Stimulated activated CD4-positive, alpha-beta T cell treated with anti-CD3 and anti-CD28 coated beads, Interleukin-4, amount 100 ng/mL, for 4 hours (primary cell): ENCODE measurements around the gene GUCY1A2.
"Not testable (repeated sequence)": the region's sequence is repeated elsewhere in the genome, so short reads cannot be mapped to it uniquely, and the experiment has no call there.

ENCODE experiments used
- DNase-seq, 2 experiments: peaks; one replicate each; pipeline ENCODE4 v3.0.0-alpha.2; 2020

Gene GUCY1A2

DNA sequence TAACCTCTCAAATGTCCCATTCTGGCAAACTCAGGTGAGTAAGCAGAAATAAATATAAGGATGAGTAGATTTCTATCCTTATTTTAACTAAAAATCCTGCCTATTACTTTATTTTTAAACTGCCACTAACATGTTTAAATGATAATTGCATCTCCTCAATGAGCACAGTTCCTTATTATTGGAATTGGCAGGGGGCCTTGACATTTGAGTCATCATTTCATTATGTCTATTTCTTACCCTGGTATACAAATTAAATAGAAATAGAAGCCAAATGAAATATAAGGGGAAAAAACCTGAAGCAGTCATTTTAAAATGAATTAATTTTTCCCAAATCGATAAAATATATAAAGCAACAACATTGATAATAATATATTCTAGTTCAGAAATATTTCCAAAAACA lies 81.2 kb downstream of the GUCY1A2 start:
- DNase-seq = no peak

DNA sequence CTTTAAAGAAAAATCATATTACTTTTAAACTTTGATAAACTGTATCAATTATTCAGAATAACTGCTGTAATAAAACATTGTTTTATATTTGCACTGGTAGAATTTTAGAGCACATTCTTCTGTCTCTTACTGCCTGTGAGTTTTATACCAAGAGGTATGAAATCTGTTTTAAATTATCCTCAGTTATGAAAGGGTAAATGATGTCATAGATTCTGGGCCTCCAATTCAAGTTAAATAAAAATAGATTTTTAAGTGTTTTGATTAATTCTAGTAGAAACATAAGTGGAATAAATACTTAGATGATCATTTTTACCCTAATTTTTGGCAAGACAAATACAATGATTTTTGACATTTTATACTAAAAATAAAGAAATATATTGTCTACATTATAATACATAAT lies 93.0 kb downstream of the GUCY1A2 start:
- DNase-seq = no peak

DNA sequence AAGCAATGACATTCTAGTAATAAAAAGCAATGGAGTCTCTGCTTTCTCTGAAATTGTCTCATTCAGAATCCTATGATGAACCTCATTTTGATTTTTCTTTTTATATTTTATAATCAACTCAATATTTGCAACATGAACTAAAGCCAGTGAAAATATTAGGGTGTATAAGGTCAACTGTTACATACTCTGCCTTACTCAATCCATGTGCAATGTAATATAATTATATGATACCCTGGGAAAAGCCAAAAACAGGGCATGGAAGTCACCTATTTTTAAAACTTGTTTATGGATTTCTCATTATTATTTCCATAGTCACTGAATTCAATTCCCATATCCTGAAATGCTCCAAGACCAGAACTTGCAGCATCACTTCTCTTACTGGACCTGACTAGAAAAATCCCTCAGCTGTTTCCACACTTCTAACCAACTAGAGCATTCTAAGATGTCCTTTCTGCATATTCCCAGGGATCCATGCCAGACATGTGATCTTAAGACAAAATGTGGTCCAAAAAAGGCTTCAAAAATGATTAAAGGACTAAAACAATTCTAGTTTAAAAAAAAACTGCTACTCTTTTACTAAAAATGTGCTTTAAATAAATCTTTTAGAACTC lies 97.3 kb downstream of the GUCY1A2 start:
- DNase-seq = no peak

DNA sequence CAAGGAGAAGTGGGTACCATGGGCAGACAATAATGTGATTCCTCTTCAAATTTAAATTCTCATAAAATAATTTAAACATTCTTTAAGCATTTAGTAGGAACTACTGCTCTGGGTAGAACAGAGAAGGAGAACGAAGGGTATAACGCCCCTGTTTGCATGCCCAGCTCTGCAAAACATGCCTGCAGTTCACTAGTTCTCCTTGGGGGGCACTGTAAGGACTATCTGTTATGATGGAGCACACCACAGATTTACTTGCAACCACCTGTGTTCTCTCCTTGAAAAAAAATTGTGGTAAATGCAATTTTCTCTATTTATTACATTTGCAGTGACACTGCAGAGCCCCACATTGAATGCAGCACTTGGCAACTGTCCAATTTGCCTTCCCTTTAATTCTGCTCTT lies 100.3 kb downstream of the GUCY1A2 start:
- no peak for DNase-seq

DNA sequence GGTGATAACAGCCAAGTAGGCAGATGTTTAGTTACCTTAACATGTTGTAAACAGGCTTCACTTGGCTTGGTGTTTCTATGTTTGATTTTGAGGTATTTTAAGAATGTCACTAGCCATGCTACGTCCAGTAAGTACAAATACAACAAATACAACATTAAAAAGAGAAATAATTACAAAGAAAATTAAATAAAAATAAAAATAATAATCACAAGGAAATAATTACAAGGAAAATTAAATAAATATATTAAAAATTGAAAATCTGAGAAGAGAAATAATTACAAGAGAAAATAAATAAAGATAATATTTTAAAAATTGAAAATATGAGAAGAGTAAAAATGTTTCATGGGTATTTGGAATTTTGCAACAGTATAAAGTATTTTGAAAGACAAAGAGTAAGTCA lies 103.9 kb downstream of the GUCY1A2 start:
- no peak for DNase-seq

DNA sequence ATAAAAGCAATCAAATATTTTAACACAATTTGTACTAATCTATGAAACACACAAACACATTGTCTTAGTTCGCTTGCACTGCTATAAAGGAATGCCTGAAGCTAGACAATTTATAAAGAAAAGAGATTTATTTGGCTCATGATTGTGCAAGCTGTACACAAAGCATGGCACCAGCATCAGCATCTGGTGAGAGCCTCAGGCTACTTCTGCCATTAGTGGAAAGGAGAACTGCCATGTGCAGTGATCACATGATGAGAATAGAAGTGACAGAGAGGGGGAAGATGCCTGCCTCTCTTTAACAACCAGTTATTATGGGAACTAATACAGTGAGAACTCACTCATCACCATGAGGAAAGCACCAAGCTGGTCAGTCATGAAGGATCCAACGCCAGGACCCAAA lies 105.1 kb downstream of the GUCY1A2 start:
- DNase-seq = no peak

DNA sequence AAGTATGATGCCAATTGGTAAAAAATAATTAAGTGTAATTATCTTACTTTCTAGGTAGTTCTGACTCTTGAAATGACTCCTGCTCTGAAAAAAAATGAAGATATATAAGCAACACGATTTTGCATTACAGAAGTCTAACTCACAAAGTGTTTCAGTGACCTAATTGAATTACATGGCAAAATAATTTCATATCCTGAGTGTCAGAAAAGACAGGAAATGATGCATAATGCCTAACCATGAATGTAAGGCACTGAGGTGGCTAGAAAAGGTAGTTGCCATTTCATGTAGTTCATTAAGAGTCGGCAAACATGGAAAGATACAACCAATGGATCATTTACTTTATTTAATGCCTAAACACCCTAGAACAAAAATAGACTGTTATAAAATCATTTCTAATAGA lies 113.5 kb downstream of the GUCY1A2 start:
- no peak for DNase-seq

DNA sequence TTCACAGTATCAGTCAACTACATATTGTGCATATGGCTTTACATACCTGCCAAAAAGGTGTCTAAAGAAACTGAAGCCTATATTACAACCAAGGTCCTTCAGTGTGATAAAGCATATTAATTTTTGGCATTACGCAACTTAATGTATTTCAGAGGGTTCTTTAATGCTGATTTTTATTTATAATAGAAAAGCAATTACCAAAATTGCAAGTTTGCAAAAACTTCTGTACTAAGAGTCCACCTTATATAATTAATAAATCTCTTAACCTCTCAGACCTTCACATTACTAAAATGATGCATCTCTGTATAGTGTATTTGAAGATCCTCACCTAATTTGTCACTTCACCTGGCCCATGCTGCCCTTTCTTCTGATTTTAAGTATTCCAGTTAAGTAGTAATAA lies 128.6 kb downstream of the GUCY1A2 start:
- no peak for DNase-seq

DNA sequence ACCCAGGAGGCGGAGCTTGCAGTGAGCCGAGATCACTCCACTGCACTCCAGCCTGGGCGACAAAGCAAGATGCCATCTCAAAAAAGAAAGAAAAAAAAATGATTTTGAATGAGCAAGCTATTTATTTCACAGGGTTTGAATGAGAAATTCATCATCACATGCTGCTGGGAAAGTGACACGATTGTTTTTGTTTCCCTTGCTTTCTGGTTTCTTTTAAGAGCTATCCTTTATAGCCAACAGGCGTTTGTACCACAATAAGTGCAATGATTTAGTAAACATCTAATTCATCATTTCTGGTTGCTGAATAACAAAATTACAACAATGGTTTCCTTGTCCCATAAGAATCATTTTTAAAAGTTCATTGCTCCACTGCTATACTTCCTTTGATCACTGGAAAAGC lies 129.9 kb downstream of the GUCY1A2 start:
- DNase-seq = no peak

DNA sequence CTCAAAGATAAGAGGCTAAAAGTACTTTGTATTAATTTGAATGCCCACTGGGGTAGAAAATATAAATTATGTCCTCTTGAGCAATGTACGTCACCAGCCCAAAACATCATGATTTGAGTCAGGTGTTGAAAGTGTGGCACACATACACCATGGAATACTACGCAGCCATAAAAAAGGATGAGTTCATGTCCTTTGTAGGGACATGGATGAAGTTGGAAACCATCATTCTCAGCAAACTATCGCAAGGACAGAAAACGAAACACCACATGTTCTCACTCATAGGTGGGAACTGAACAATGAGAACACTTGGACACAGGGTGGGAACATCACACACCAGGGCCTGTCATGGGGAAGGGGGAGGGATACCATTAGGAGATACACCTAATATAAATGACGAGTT lies 134.6 kb downstream of the GUCY1A2 start:
- DNase-seq = not testable (repeated sequence)

DNA sequence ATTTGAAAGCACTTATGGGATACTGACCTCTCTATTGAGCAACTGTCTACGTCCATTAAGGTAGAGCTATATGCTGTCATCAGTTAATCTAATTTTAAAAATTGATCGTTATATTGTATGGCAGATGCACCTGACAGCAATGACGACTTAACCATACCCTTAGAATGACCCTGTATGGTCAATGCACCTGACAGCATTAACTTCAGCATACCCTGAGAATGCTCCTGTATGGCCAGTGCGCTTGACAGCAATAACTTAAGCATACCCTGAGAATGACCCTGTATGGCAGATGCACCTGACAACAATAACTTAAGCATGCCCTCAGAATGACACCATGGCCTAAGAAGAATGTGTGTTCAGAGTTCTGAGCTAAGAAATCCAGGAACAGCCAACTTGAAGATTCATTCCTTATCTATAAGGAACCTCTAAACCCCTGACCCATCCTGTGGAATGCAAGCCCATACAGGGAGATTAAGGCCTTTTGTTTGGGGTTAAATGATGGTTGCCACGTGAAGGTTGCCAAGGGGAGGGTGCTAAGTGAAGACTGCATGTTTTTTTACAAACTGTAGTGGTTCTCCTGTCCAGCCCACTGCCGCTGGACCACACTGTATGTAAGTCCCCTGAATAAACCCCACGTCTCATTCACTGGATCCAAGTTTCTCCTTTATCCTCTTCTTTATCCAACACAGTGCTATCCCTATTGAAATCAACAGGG lies 138.3 kb downstream of the GUCY1A2 start:
- no peak for DNase-seq

DNA sequence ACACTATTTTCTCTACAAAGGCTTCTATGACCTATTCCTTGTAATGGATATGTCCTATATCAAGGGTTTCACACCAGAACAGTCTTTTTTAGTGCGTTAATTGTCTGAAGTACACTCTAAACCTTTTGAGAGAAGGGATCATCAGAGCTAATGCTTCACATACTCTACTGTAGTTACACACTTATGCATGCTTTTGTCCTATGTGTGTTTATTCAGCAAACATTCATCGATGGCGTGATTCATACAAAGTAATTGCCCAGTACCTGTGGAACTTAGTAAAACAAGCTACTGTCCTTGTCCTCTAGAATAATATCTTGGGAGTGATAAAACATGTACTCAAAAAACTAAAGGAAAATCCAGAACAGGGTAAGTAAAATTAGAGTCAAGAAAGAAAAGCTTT lies 139.2 kb downstream of the GUCY1A2 start:
- DNase-seq = no peak

DNA sequence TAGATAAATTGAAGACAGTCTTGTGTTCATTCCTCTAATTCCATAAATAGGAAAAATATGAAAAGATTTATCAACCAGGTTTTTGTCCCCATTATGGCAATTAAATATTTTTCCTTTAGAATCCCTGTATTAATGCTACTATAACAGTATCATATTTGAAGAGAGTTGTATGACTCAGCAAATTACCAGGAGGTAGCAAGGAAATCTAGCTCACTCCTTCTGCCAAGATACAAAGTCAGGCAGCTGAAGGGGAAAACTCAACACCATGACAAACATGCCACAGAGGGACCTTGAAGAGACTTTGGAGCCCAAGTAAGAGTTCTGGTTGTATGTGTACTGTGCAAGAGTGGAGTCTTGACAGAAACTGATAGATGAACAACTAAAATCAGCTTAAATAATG lies 143.3 kb downstream of the GUCY1A2 start:
- DNase-seq = no peak

DNA sequence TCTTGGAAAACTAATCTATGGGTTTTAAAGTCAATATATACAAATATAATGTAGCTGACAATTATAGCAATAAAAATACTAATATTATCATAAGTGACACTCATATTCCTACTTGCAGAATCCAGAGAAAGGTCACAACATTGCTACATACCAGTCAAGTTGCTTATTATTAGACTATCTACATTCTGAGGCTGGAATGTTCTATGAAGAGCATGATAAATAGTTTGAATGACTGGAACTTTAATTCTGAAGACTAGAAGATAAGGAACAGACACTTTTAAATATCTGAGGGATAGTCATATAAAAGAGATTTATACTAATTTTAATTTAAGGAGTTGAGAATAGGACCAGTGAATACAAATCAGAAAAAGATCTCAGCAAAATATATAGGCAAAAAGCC lies 146.0 kb downstream of the GUCY1A2 start:
- no peak for DNase-seq

DNA sequence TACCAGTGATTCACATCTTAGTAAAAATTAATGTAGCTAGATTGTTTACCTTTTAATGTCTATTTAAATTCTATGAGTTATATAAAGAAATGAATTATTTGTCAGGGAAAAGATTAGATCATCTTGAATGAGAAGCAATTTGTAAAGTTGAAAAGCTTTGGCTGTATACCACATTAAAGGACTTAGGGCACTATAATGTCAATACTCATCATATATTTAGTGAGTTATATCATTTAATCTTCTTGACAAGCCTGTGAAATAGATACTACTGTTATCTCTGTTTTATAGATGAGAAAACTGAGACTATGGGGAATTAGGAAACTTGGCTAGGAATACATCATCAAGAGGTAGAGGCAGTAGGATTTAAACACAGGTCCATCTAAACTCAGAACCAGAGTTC lies 160.1 kb downstream of the GUCY1A2 start:
- DNase-seq = no peak

DNA sequence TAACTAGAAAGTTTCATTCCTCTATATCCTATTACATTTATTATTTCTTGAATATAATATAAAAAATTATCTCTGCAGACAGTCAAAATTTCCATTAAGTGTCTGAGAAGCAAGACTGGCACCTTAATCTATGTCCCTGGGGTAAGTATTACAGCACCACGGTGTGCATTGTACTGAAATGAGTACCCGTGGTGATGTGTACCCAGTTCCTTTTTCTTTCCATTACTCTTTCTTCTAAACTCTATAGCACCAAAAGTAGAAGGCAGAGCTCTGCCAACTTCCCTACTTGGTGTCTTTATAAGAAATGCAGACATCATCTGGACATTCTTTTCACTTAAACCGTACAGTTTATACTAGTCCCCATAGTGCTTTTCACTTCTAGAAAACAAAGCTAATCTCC lies 161.7 kb downstream of the GUCY1A2 start:
- DNase-seq = no peak

DNA sequence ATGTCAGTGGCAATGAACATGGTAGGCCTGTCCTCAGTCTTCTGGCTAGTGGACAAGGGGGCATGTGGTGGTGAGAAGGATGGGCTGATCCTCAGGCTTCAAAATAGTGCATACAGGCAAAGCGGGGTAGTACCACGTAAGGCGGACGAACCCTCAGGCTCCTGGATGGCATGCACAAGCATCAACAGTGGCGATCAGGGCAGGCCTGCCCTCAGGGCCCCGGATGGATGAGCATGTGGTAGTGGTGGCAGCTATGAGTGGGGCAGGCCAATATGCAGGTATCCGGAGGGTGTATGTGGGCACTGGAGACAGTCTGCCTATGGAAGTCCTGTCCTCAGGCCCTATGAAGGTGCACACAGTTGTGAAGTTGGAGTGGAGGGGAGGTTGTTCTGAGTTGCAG lies 163.8 kb downstream of the GUCY1A2 start:
- DNase-seq = no peak

DNA sequence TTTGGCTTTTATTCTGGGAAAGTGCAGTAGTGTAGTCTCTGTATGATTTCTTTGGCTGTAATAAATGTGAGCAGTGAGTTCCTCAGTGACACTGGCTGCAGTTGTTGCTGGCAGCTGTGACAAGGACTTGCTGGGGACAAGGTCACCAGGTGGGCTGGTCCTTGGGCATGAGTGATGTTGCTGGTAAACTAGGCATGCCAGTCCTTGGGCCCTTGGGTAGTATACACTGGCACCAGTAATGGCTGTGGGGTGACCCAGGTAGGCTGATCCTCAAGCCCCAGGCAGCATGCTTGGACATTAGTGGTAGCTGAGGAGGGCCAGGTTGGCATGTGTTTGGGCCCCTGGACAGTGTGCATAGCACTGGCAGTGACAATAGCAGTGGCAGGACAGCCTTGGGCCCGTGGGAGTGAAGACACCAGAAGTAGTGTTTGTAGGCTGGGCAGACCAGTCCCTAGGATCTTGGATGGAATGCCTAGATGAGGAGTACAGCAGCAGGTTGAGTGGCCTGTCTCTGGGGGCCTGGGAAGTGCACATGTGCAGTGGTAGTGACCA lies 164.3 kb downstream of the GUCY1A2 start:
- DNase-seq = no peak

DNA sequence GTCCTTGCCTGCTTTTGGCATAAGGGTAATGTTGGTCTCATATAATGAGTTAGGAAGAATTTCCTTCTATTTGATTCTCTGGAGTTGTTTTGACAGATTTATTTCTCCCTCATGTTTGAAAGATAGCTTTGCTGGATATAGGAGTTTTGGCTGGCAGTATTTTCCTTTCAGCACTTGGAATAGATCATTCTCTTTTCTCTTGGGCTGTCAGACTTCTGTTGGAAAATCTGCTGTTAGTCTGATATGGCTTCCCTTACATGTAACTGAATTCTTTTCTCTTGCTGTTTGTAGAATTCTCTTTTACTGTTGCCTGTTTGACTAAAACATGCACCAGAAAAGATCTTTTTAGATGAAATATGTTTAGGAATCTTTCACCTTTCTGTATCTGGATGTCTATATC lies 165.5 kb downstream of the GUCY1A2 start:
- no peak for DNase-seq

DNA sequence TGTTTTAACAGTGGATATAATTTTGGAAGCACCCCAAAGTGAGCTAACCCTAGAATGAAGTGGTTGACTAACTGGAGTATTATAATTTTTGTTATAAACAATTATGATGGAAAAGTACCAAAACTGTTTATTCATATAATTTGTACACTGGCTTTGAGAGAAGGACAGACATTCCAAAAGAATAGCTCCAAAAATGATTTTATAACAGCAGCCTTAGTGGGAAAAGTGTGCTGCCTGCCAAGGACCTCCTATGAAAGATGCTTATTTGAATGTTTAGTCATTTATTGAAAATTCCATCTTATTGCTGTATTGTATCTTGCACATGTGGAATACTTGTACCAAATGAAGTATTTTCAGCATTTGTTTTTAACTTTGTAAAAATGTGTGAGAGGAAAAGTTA lies 169.8 kb downstream of the GUCY1A2 start:
- no peak for DNase-seq

DNA sequence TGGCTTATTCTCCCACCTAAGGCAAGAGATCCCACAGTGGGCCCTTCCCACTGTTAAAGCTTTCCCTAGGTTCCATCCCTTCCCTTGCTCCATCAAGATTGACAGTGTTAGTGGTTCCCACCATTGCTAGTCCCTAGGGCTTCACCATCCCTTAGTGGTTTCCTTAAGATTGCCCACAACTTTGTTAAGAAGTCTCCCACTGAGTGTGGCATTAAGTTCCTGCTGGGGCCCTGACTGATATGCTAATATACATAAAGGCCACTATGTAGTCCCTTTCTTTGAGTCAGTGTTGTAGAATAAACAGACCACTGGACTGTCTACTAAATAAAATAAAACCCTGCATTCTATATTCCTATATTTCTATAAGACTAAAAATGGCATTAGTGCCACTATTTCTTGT lies 176.1 kb downstream of the GUCY1A2 start:
- DNase-seq = no peak

DNA sequence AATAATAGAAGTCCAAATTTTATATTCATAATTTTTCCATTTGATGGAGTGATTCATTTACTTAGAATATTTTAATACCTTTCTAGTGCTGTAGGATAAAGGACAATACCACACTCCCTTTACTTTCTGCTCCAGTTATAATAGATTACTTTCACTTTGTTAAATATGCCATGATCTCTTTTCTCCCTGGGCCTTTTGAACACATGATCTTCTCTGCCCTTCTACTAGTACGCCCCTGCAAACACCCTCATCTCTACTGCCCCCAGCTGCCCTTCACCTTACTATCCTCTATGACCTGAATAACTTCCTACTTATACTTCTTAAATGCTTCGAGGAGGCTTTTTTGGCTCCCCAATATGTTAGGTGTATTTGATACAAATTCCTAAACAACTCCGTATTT lies 177.3 kb downstream of the GUCY1A2 start:
- no peak for DNase-seq

DNA sequence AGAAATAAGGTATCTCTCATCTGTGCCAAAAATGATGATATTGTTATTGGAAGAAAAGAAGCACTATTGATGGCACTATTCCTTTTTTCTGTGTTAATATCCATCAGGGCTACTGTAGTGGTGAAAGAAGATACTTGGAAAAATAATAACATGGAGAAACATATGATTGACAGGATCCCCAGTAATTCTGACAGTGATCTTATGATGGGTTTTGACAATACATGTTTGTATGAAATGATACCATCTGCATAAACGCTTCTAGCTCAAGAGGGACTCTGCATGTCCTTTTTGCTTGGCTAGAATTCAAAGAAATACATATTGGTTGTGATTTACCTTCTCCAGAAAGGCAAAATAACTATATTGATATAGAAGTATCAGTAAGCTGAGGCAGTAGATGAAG lies 178.1 kb downstream of the GUCY1A2 start:
- no peak for DNase-seq

DNA sequence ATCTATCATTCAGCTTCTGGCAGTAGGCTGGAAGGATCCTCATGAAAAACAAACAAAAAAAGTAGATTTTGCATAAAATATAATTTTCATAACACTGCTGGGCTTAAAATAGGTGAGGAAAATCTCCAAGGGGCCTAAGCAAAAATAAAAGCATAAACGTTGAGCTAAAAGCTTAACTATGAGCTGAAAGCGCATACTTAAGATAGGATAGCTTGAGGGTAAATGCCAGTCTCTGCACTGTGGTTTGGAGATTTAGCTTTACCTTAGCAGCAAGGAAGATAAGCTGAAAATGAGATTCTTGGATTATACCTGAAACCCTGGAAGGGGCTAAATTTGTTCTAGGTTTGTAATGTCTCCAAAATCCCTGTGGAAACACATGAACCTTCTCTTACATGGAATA lies 183.7 kb downstream of the GUCY1A2 start:
- DNase-seq = no peak

DNA sequence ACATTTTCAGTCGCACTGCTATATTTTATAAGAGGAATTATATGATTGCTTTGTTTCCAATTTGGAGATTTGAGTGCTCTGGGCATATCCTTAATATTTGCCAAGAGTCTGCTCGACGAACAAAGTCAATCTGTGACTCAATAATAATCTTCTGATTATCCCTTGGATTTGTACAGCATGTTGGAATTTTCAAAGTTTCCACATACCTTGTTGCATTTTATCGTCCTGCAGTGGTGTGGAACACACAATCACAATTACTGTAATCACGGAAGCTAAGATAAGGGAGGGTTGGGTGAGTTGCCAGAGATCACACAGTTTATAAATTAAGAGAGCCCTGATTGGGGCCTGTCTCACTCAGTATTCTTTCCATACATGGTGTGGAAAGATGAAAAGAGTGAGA lies 189.3 kb downstream of the GUCY1A2 start:
- no peak for DNase-seq
